Measurements from ENCODE around the gene HSD17B14. TPM values are rescaled to one million over a fixed set of nuclear protein-coding genes. Genes with fewer than 3 reads are reported as not detected.
A peak's percentile ranks its signal among the peaks of the same experiment; 100 is the strongest.

HSD17B14 gene
- total and polyA plus RNA-seq, 2 of the 13 experiments (the other 11 are each of a cell fraction or from before 2014, with no cell fraction given): 0.58 to 1.2 TPM

- TF ChIP-seq ARID3A (IDR thresholded peaks at IDR 0.05; ENCODE audit: low read depth, low read length) (no peak), IKZF5 (CRISPR knock-in tag; IDR thresholded peaks at IDR 0.05) (0 out of 2 replicates have a peak, but pooled peaks have one; percentile 23), RFXAP (CRISPR knock-in tag; IDR thresholded peaks at IDR 0.05; ENCODE audit: borderline replicate concordance) (no peak), CAMTA2 (CRISPR knock-in tag; IDR thresholded peaks at IDR 0.05; ENCODE audit: borderline replicate concordance) (no peak), ZNF7 (CRISPR knock-in tag; IDR thresholded peaks at IDR 0.05) (no peak), NFKB2 (CRISPR knock-in tag; IDR thresholded peaks at IDR 0.05; ENCODE audit: borderline replicate concordance) (no peak), SAP130 (CRISPR knock-in tag; IDR thresholded peaks at IDR 0.05; ENCODE audit: low read depth) (peak; percentile 66), NCOA2 (CRISPR knock-in tag; IDR thresholded peaks at IDR 0.05) (no peak), HDAC2 (CRISPR knock-in tag; IDR thresholded peaks at IDR 0.05) (no peak), ZFYVE20 (CRISPR knock-in tag; IDR thresholded peaks at IDR 0.05; ENCODE audit: borderline replicate concordance, low read depth) (no peak), ZNF441 (CRISPR knock-in tag; IDR thresholded peaks at IDR 0.05; ENCODE audit: borderline replicate concordance) (no peak), MLXIP (CRISPR knock-in tag; IDR thresholded peaks at IDR 0.05; ENCODE audit: borderline replicate concordance) (no peak), ZNF329 (CRISPR knock-in tag; IDR thresholded peaks at IDR 0.05; ENCODE audit: low read depth) (no peak), RARG (CRISPR knock-in tag; IDR thresholded peaks at IDR 0.05; ENCODE audit: low read depth) (no peak), ATF1 (CRISPR knock-in tag; IDR thresholded peaks at IDR 0.05) (no peak), HNF1A (IDR thresholded peaks at IDR 0.05; ENCODE audit: low read depth) (no peak), HNF1A (CRISPR knock-in tag; IDR thresholded peaks at IDR 0.05; ENCODE audit: borderline replicate concordance) (no peak), KAT8 (CRISPR knock-in tag; IDR thresholded peaks at IDR 0.05) (no peak), PRPF4 (IDR thresholded peaks at IDR 0.05; ENCODE audit: low read depth, low read length, poor library complexity, severe bottlenecking) (no peak)
Measured at GRCh38 chr19:48868114-48868886, 32.0 kb upstream of the HSD17B14 start, which contains the start of gene PLEKHA4 (continued).

Data from HepG2 (cell line).